Measurements from ENCODE around the gene ARVCF. TPM values are rescaled to one million over a fixed set of nuclear protein-coding genes. Genes with fewer than 3 reads are reported as not detected.

Gene ARVCF
- total RNA-seq, 1 donor from 2014 or later, result 101 TPM

GRCh38 chr22:19932367-19933206 is 84.0 kb downstream of the ARVCF start:
- Mint-ChIP-seq H3K4me3 (ENCODE audit: low read depth) (no peak overlapping the region), H3K27ac (no peak overlapping the region), H3K36me3 (ENCODE audit: insufficient read depth) (peaks cover 19% of the 10 kb centered on the region), H3K9me3 (ENCODE audit: low read depth) (peaks cover 18% of the 10 kb centered on the region), H3K27me3 (no peaks in the 10 kb centered on the region), H3K4me1 (ENCODE audit: low read depth) (no peaks in the 10 kb centered on the region)
- TF ChIP-seq CTCF (IDR thresholded peaks at IDR 0.05; ENCODE audit: unreplicated experiment), result no peak
- DNase-seq (ENCODE audit: low spot score, unreplicated experiment), result no peak

- Mint-ChIP-seq H3K4me3 (ENCODE audit: low read depth) (no peak overlapping the region), H3K9me3 (ENCODE audit: low read depth) (peaks cover 13% of the 10 kb centered on the region), H3K4me1 (ENCODE audit: low read depth) (no peaks in the 10 kb centered on the region), H3K27ac (no peak overlapping the region), H3K36me3 (ENCODE audit: insufficient read depth) (peaks cover 11% of the 10 kb centered on the region), H3K27me3 (no peaks in the 10 kb centered on the region)
- DNase-seq (ENCODE audit: low spot score, unreplicated experiment), result no peak
- TF ChIP-seq CTCF (IDR thresholded peaks at IDR 0.05; ENCODE audit: unreplicated experiment), result no peak
Measured at GRCh38 chr22:19931514-19931913, 85.1 kb downstream of the ARVCF start.

GRCh38 chr22:19930551-19931486 is 85.8 kb downstream of the ARVCF start:
- Mint-ChIP-seq H3K9me3 (ENCODE audit: low read depth) (peaks cover 6% of the 10 kb centered on the region), H3K27me3 (no peaks in the 10 kb centered on the region), H3K4me3 (ENCODE audit: low read depth) (no peak overlapping the region), H3K27ac (peak overlapping the region; percentile 38), H3K36me3 (ENCODE audit: insufficient read depth) (peaks cover 6% of the 10 kb centered on the region), H3K4me1 (ENCODE audit: low read depth) (no peaks in the 10 kb centered on the region)
- no peak for DNase-seq (ENCODE audit: low spot score, unreplicated experiment)
- no peak for TF ChIP-seq CTCF (IDR thresholded peaks at IDR 0.05; ENCODE audit: unreplicated experiment)

GRCh38 chr22:19929586-19930550 is 86.8 kb downstream of the ARVCF start:
- no peak for TF ChIP-seq CTCF (IDR thresholded peaks at IDR 0.05; ENCODE audit: unreplicated experiment)
- Mint-ChIP-seq H3K36me3 (ENCODE audit: insufficient read depth) (no peaks in the 10 kb centered on the region), H3K4me1 (ENCODE audit: low read depth) (no peaks in the 10 kb centered on the region), H3K4me3 (ENCODE audit: low read depth) (no peak overlapping the region), H3K27ac (no peak overlapping the region), H3K27me3 (no peaks in the 10 kb centered on the region), H3K9me3 (ENCODE audit: low read depth) (no peaks in the 10 kb centered on the region)
- no peak for DNase-seq (ENCODE audit: low spot score, unreplicated experiment)
